Progenitor cell of endocrine pancreas (in vitro differentiated cells): ENCODE data around the gene PRSS23. TPM values are rescaled to one million over a fixed set of nuclear protein-coding genes. Genes with fewer than 3 reads are reported as not detected.

Experiments
- DNase-seq: peaks from one replicate; pipeline ENCODE4 v3.0.0; 2021; ENCODE audit warnings: low spot score; ENCODE audit not compliant: unreplicated experiment
- H3K27ac Mint-ChIP-seq: 2 replicates; pipeline ENCODE4 v1.8.0; 2021; ENCODE audit warnings: mild to moderate bottlenecking, moderate library complexity, mixed read lengths
- H3K27me3 Mint-ChIP-seq: 2 replicates; pipeline ENCODE4 v1.8.0; 2021; ENCODE audit warnings: mixed read lengths
- H3K36me3 Mint-ChIP-seq: 2 replicates; pipeline ENCODE4 v1.8.0; 2022; ENCODE audit warnings: mixed read lengths; ENCODE audit not compliant: insufficient read depth
- H3K4me1 Mint-ChIP-seq: 2 replicates; pipeline ENCODE4 v1.8.0; 2021; ENCODE audit warnings: low read depth, mixed read lengths
- H3K4me3 Mint-ChIP-seq: 2 replicates; pipeline ENCODE4 v1.8.0; 2021; ENCODE audit warnings: low read depth, mild to moderate bottlenecking, moderate library complexity, mixed read lengths
- H3K9me3 Mint-ChIP-seq: 2 replicates; pipeline ENCODE4 v1.8.0; 2021; ENCODE audit warnings: low read depth, mixed read lengths
- total RNA-seq: library from RNA; stranded (reverse); gene quantifications from 2 replicates; pipeline ENCODE4 v1.2.1, GENCODE V29; 2021
- TF ChIP-seq, protein P1 (sequence below): fragments of 200-600 bp; sonication (generic); IDR thresholded peaks from one replicate; pipeline ENCODE4 v1.5.0; 2021; ENCODE audit warnings: antibody characterized with exemption, mild to moderate bottlenecking; ENCODE audit not compliant: unreplicated experiment

Gene PRSS23
- total RNA-seq, 1 donor from 2014 or later = 31.6 TPM

DNA sequence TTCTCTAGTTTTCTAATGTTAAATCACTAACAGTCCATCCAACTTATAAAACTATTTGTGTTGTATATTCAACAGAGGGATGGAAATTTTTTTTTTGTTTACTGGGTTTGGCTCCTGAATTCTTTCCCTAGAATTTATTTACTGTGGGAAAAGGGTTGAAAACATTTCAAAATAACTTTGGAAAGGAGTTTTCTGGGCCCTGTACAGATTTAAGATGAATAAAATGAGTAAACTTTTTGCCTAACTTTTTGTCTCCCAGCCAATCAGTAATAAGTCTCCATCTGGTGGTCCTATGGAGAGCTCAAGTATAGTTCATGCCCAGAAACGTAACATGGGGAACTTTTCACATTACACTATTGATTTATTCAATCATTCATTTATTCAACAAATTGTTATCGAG is 16.7 kb upstream of the PRSS23 start:
- no peak for DNase-seq
- no peak overlapping the region for H3K4me3 Mint-ChIP-seq
- TF ChIP-seq, protein P1, sequence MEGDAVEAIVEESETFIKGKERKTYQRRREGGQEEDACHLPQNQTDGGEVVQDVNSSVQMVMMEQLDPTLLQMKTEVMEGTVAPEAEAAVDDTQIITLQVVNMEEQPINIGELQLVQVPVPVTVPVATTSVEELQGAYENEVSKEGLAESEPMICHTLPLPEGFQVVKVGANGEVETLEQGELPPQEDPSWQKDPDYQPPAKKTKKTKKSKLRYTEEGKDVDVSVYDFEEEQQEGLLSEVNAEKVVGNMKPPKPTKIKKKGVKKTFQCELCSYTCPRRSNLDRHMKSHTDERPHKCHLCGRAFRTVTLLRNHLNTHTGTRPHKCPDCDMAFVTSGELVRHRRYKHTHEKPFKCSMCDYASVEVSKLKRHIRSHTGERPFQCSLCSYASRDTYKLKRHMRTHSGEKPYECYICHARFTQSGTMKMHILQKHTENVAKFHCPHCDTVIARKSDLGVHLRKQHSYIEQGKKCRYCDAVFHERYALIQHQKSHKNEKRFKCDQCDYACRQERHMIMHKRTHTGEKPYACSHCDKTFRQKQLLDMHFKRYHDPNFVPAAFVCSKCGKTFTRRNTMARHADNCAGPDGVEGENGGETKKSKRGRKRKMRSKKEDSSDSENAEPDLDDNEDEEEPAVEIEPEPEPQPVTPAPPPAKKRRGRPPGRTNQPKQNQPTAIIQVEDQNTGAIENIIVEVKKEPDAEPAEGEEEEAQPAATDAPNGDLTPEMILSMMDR = no peak
- H3K4me1 Mint-ChIP-seq = peaks cover 12% of the 10 kb centered on the region
- H3K27me3 Mint-ChIP-seq = peaks cover 14% of the 10 kb centered on the region
- H3K27ac Mint-ChIP-seq = no peak overlapping the region
- no peaks in the 10 kb centered on the region for H3K9me3 Mint-ChIP-seq
- H3K36me3 Mint-ChIP-seq = no peaks in the 10 kb centered on the region

DNA sequence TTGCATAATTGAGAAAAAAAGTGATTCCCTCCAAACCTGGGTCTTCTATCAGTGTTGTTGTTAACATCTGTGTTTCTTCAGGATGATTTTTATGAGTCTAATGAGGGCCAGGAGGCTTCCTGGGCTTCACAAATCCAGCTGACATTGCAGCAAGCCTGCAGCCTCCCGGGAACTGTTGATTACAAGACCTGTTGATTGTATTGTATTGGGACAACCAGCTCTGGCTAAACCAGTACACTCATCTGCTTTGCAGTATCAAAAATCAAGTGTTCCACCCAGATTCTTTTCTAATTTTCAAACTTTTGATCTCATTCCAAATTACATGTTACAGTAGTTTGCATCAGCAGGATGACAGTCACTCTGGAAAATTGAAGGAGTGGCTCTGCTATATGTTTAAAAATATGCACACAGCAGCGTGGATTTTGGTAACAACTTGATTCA is 16.1 kb upstream of the PRSS23 start:
- no peak overlapping the region for H3K27ac Mint-ChIP-seq
- H3K9me3 Mint-ChIP-seq = no peaks in the 10 kb centered on the region
- H3K36me3 Mint-ChIP-seq = no peaks in the 10 kb centered on the region
- H3K4me3 Mint-ChIP-seq = no peak overlapping the region
- H3K4me1 Mint-ChIP-seq = peaks cover 12% of the 10 kb centered on the region
- DNase-seq = no peak
- H3K27me3 Mint-ChIP-seq = peaks cover 14% of the 10 kb centered on the region
- TF ChIP-seq, protein P1 = no peak

DNA sequence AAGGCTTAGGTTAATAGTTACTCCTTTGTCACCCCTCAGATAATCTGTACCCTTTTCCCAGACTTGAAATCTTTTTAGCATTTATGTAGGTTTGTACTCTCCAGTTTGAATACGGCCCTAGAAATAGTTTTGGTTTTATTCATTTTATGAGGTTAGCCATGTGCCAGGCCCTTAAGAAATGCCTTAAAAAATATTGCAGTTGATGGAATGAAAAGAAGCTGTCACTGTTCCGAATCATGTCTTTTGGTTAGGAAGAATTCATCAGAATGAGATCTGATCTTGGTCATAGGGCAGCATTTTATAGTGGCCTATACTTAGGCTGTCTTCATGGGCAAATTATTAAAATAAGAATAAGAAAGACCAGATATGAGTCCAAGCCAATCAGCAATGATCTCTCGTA is 14.8 kb upstream of the PRSS23 start:
- DNase-seq = no peak
- no peak overlapping the region for H3K4me3 Mint-ChIP-seq
- peaks cover 16% of the 10 kb centered on the region for H3K4me1 Mint-ChIP-seq
- H3K9me3 Mint-ChIP-seq = no peaks in the 10 kb centered on the region
- H3K27ac Mint-ChIP-seq = no peak overlapping the region
- peaks cover 13% of the 10 kb centered on the region for H3K27me3 Mint-ChIP-seq
- H3K36me3 Mint-ChIP-seq = no peaks in the 10 kb centered on the region
- TF ChIP-seq, protein P1 = no peak

DNA sequence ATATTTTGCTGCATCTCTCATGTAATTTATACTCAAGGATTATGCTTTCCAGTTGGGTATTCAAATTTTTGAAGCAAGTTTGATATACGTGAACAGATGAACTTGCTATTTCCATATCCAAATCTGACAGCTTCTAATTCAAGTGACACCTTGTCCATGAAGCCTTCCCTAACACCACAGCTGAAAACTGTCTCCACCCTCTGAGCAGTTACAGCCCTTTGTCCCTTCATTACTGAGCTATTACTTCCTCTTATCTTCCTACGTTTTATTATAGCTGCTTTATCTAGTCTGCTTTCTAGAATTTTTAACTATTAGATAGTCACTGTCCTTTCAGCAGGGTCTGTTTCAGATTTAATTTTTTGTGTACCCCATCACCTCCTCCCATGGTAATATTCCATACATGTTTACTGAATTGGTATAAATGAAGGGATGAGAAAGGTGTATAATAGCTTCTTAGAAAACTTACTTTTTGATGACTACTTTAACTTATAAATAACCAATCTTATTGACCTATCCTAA is 13.3 kb upstream of the PRSS23 start:
- DNase-seq = no peak
- H3K36me3 Mint-ChIP-seq = no peaks in the 10 kb centered on the region
- H3K27ac Mint-ChIP-seq = no peak overlapping the region
- H3K9me3 Mint-ChIP-seq = no peaks in the 10 kb centered on the region
- H3K27me3 Mint-ChIP-seq = peaks cover 13% of the 10 kb centered on the region
- TF ChIP-seq, protein P1 = no peak
- peaks cover 28% of the 10 kb centered on the region for H3K4me1 Mint-ChIP-seq
- H3K4me3 Mint-ChIP-seq = no peak overlapping the region

DNA sequence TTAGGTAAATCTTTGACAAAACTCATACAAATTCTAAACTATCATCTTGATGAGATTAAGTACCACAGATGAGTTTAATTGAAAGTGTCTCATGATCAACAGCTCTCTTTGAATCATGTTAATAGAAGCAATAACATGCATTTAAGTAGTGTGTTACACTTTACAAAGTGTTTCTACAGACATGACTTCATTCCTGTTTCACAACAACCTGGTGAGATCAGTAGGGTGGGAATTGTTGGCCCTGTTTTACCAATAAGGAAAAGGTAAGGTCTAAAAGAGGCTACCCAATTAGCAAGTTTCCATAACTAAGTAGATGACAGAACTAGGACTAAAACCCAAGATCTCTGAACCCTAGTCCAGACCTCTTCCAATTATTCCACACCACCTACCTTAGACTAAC is 12.7 kb upstream of the PRSS23 start:
- Mint-ChIP-seq H3K4me3 (no peak overlapping the region), H3K27me3 (peaks cover 13% of the 10 kb centered on the region), H3K36me3 (no peaks in the 10 kb centered on the region), H3K27ac (no peak overlapping the region), H3K9me3 (no peaks in the 10 kb centered on the region), H3K4me1 (peaks cover 26% of the 10 kb centered on the region)
- TF ChIP-seq, protein P1 = no peak
- DNase-seq = no peak
